GM19328 (cell line): ENCODE measurements around the gene CMAS.
"Not testable (repeated sequence)": the region's sequence is repeated elsewhere in the genome, so short reads cannot be mapped to it uniquely, and the experiment has no call there.

Experiments used
- ATAC-seq: cut with Tn5 transposase; IDR thresholded peaks from one replicate; pipeline ENCODE4 v1.9.1; 2021; ENCODE audit warnings: mild to moderate bottlenecking, moderate library complexity; ENCODE audit not compliant: unreplicated experiment

Gene CMAS

DNA sequence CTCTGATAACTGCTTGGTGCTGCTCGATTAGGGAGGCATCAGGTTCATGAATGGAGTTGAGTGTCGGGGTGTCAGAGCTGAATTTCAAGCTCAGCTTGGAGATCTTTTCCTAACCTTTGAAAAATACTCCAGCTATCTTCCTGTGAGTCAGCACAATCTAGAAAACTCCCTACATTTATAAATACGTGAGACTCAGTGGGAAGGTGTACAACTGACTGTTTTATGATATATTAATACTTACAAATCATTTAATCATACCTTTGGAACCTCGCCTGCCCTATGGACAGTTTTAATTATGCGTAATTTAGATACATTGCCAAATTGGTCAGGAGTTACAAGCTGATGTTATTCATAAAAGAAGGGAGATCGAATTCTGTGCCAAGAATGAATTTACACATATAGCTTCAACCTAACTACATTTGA is 961 bp downstream of the CMAS start:
- no peak for ATAC-seq

- ATAC-seq, result no peak
Measured at GRCh38 chr12:22047494-22047893, 1.5 kb downstream of the CMAS start.

DNA sequence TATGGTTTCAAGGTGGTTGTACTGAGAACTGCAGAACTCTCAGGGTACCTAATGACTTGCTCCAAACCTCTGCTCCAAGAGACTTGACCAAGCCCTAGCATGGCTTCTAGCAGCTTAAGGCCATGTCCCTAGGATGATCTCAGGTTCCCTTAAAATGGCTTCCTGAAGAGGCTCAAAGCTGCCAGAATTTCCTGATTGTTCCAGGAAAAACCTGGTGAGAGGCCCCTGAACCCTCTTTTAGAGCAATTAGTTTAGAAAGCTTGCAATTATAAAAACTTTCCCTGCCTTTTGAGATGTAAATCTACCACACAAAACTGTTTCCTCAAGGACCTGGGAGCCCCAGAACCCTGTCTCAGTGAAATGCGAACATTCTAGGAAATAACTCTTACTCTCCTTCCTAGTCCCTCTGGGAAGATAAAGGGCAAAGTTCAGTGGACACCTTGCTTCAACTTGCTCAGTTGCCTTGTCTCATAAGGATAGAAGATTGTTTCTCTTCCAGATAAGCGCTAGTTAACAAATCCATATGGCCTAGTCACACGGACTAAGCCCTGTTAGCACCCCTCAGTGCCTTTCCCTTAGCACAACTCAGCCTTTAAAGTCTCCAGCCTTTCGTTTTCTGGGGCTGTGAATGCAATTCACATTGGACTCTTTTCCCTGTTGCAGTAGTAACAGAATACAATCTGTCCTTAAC is 2.5 kb downstream of the CMAS start:
- no peak for ATAC-seq

- ATAC-seq, result no peak
Measured at GRCh38 chr12:22050078-22050477, 4.1 kb downstream of the CMAS start.

DNA sequence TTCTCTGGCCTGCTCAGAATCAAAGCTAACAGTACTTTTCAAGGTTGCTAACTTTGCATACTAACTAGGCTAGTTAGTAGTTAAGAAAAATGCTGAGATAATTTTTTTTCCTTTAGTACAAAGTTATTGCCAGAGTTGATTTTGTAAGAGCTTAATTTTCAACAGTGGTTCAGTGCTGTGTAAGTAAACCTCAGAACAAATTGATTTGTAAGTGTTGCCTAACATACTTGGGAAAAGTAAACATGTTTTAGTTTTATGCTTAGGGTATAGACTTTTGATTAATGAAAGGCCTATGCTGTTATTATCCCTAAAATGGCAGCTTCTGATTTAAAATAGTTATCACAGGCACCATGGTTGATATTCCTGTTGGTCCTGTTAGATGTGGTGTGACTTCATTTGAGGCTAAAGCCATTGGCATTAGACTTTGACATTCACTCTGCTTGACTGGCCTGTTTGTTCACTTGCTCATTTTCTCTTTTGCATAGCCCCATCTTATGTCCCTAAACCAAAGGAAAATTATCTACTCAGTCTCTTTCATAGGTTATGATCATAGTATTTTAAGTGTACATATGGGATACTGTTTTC is 5.2 kb downstream of the CMAS start:
- ATAC-seq, result no peak

GRCh38 chr12:22052994-22053393 is 7.0 kb downstream of the CMAS start:
- not testable (repeated sequence) for ATAC-seq

- no peak for ATAC-seq
Measured at GRCh38 chr12:22054155-22054554, 8.1 kb downstream of the CMAS start.

- no peak for ATAC-seq
Measured at GRCh38 chr12:22056607-22057006, 10.6 kb downstream of the CMAS start.

- no peak for ATAC-seq
Measured at GRCh38 chr12:22059976-22060647, 14.1 kb downstream of the CMAS start.

DNA sequence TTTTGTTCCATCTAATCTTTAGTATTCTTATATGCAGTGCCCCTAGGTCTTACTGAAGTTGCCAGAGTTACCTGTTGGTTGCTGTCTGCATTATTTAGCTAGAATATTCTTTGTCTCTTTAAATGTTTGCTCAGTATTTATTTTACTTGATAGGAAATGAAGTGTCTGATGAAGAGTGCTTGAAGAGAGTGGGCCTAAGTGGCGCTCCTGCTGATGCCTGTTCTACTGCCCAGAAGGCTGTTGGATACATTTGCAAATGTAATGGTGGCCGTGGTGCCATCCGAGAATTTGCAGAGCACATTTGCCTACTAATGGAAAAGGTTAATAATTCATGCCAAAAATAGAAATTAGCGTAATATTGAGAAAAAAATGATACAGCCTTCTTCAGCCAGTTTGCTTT is 18.9 kb downstream of the CMAS start:
- ATAC-seq, result no peak

DNA sequence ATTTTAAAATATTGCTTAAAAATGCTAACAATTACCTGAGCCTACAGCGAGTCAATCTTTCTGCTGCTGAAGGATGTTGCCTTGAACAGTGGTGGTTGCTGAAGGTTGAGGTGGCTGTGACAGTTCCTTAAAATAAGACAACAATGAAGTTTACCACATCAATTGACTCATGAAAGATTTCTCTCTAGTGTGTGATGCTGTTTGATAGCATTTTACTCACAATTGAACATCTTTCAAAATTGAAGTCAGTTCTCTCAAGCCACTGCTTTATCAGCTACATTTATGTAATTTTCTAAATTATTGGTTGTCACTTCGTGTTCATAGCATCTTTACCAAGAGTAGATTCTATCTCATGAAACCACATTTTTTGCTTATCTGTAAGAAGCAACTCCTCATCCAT is 20.3 kb downstream of the CMAS start:
- ATAC-seq, result no peak

GRCh38 chr12:22069851-22070250 is 23.8 kb downstream of the CMAS start:
- ATAC-seq, result no peak

- no peak for ATAC-seq
Measured at GRCh38 chr12:22082190-22082701, 36.2 kb downstream of the CMAS start.

GRCh38 chr12:22083167-22083566 is 37.1 kb downstream of the CMAS start:
- no peak for ATAC-seq

DNA sequence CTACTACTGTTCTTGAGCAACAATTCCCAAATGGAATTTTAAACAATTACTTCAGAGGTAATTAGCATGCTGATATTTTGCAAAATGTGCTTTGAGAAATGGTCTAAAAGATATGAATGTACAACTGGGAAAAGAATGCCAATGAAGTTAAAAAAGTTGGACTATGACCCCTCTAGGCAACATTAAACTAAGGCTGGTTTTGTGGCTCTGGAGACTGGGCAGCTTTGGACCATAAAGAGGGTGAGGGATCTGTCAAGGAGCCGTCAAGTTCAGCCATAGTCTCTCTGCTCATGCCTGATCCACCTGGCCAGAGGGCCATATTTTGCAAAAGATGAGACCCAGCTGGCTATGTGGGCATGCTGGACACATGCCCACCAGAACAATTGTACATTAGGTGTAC is 38.8 kb downstream of the CMAS start:
- no peak for ATAC-seq

DNA sequence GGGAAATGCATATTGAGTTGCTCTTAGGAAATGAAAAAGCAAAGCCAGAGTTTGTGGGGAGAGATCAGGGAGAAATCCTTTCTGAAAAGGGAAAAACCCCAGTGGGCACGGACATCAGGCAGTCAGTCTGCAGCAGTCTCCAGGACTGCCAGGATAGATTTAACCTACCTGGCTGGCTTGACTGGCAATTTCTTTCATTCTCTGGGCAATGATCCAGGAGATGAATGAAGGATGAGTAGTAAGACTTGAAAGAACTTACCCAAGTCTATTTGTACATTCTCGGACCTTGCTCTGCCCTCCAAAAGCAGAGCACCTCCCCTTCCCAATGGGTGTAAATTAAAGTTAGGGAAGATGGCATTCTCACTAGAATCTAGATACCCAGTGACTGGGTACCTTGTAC is 42.9 kb downstream of the CMAS start:
- ATAC-seq, result no peak

DNA sequence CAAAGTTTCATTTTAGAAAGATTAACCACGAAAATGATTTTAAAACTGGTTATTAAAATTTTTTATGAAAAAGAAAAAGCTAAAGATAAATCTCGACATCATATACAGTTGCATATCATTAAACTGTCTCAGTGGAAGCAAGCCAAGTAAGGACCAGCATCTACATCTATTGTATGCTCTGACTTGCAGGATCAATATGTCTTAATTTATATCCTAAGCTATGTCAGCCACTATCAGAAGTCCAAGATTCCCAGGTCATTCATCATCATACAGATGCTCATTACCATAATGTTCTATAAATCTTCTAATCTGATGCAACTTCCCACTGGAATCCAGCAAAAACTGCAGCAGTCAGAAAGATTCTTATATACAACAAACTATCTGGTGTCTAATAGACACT is 43.5 kb downstream of the CMAS start:
- ATAC-seq, result no peak

- ATAC-seq, result not testable (repeated sequence)
Measured at GRCh38 chr12:22099062-22099461, 53.0 kb downstream of the CMAS start.

- ATAC-seq, result no peak
Measured at GRCh38 chr12:22100958-22101748, 55.1 kb downstream of the CMAS start.

- ATAC-seq, result no peak
Measured at GRCh38 chr12:22101749-22102243, 55.8 kb downstream of the CMAS start.

DNA sequence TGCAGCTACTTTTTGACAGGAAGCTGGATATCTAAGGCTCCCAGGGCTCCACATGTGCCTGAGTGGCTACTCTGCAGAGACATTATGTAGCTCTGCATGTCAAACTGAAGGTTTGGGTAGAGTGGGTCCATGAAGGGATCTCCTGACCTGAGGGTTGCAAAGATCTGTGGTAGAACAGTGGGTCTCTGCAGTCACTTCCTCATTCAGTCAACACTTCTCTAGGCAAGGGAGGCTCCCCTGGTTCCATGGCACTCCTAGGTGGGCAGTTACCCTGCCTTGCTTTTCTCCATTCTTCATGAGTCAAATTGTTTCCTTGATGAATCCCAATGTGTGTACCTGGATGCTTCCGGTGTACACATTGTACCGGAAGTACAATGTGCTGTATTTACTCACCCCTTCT is 57.4 kb downstream of the CMAS start:
- no peak for ATAC-seq
